NCI-H2081 (cell line): Measurements from ENCODE around the gene ARHGAP15.

Experiments used
- DNase-seq, 2 experiments: peaks; one replicate each; lab custom pipeline; 2025; lab: John Stamatoyannopoulos, UW

ARHGAP15 gene

DNA sequence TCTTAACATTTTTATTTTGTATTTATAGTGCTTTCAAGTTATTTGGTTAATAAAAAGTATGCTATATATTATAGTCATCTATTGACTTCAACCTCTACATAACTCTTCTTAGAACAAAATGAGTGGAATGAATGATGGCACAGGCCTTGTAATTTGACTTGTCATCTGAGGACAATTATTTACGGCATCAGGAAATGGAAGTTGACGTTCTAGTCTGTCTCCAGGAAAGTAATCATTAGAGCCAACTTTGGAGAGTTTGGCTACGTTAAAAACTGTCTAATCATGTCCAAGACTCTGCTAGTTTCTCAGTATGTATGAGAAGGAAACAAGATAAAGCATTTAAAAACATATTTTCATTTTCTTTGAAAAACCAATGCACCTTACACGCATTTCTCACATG is 353.6 kb downstream of the ARHGAP15 start:
- no peak for DNase-seq

GRCh38 chr2:143486976-143487375 is 357.8 kb downstream of the ARHGAP15 start:
- no peak for DNase-seq

DNA sequence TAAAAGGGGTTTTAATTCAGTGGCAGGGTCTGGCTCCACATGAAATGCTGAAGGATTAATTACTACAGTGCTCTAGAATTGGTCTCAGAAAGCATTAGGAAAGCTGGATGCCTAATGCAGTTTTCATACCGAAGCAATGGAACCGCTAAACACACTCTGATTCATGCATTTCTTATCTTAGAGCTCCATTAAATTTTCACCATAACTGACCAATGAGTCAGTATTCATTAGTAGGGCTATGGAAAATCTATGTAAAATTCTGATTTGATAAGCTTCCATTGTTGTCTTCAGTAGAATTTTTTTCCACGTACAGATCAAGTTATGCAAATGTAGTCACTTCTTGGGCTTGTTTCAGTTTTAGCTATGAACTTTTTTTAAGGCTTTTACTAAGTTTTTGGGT is 359.9 kb downstream of the ARHGAP15 start:
- no peak for DNase-seq

DNA sequence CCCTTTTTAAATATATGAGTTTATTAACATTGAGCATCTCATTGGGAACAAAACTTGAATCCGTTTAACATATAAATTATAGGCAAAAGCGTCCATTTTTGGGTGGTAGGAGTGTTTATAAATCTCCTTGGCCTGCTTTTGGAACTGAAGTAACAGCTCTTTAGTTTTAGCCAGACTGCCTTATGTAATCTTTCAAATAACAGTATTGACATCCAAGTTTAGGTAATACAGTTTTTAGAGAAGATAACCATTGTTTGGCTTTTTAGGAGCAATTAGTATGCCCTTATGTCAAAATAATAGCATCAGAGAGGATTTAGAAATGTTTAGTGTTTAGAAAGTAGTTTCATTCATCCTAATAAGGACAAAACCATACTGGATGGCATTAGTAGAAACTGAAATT is 361.9 kb downstream of the ARHGAP15 start:
- DNase-seq = no peak

DNA sequence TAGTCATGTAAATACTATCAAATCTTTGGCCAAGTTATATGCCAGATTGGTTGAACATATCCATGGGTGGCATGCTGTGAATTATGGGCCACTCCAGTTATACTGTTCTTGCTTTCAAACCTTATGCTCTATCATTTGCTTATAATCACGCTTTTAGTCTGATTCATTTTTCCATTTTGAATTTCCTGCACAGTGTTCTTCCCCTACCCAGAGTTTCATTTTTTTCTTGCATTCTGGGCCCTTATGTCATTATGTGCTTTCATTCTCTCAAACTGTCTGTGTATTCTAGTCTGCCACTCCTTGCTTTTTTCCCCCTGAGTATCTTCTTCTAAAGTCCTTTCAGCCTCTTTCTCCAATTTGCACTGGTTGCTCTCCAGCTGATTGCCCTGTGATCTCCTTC is 364.1 kb downstream of the ARHGAP15 start:
- no peak for DNase-seq

DNA sequence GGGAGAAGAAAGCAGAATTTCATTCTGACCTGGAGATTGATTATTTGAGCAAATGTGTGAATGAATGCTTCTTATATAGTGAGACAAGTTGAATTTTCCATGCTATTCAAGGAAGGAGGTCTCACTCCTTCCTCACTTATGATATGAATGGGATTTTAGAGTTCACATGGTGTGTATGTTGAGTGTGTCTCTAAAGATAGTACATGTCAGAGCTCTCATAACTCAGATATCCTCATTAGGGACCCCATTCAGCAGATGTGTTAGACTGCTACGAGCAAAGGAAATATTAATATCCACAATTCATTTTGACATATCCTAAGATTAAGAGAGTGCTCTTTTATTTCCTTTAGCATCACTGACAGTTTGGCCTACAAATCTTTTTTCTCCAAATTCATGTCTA is 368.5 kb downstream of the ARHGAP15 start:
- DNase-seq = no peak

- DNase-seq = no peak
Observed at GRCh38 chr2:143498496-143498895, 369.3 kb downstream of the ARHGAP15 start.

GRCh38 chr2:143499061-143499460 is 369.8 kb downstream of the ARHGAP15 start:
- DNase-seq = no peak

GRCh38 chr2:143501106-143501676 is 372.0 kb downstream of the ARHGAP15 start:
- DNase-seq = no peak

DNA sequence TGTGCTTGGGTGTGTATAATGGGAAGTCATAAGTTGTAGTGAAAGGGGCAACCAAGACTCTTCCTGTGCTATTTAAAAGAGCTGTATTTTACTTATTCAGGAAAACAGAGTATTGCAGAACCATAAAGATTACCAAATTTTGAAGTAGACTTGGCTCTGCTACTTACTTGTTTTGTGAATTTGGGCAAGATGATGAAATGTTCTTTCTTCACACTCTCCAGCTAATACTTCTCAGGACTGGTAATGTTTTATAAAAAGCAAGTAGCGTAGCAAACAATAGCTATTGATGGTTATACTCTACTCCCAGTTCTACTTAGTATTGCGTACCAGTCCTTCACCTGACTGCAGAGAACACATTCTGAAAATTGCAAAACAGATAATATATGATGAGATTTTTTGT is 374.1 kb downstream of the ARHGAP15 start:
- DNase-seq = no peak

DNA sequence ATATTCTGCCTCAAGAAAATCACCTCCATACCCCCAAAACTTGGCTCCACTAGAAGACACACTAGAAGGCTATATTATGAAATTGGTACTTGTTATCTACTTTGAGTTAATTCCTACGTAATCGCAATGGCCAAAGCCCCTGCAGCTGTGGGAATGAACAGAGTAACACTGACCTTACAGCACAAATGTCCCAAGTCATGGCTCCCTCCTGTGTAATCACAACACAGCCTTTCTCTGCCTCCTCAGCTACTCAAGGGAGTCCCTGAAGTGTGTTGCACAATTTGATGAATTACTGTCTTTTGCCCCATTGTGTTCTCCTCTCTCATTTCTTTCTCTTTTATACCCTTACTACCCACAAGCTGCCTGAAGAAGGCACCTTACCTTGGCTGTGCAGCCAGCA is 375.2 kb downstream of the ARHGAP15 start:
- no peak for DNase-seq

DNA sequence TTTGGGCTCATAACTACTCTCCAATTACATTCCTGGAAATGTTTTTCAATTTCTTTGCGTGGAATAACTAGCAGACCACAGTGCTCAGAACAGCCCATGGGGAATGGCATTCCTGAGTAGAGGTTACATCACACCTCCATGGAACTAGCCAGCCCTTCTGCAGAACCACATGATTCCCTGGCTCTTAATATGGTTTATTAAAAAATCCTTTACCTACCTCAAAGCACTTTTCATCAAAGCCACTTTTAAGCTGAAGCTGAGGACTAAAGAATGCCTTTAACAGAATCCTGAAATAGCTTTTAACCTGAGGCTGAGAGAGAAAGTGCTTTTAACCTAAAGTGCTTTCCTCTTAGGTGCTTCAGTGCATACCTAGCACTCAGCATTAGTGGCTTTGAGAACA is 376.3 kb downstream of the ARHGAP15 start:
- no peak for DNase-seq

- no peak for DNase-seq
Observed at GRCh38 chr2:143513081-143513480, 383.9 kb downstream of the ARHGAP15 start.

DNA sequence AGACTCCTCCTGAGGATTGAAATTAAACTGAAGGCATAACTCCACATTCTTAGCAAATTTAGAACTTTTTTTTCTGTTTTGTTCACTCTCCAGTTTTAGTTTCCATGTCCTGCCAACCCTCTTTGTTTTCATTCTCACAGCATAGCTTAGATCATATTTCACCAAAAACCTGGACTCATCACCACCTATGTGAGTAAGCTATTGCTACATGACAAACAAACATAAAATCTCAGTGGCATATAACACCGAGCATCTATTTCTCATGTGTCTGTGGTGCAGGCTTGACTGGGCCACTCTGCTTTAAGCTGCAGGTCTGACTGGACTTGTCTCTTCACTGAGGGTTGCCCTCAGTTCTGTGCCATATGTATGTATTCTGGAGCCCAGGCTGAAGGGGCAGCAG is 385.2 kb downstream of the ARHGAP15 start:
- DNase-seq = no peak

- DNase-seq = no peak
Observed at GRCh38 chr2:143515318-143515717, 386.1 kb downstream of the ARHGAP15 start.

- DNase-seq = no peak
Observed at GRCh38 chr2:143519521-143519920, 390.3 kb downstream of the ARHGAP15 start.

DNA sequence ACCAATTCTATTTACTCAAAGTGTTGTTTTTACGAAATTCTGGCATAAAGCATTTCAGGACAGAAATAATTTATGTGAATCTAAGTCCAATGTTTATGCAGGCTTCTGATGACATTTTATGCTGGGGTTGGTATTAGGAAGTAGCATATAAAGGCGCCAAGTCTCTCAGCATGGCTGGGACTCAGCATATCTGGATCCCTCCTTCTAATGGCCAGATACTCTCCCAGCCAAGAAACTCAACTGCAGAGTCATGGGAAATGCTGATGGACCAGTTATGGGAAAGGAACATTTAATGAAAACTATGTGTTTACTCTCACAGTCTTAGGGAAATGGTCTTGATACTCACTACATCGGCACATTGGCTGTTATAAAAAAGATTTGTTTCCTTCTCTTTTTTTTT is 392.2 kb downstream of the ARHGAP15 start:
- no peak for DNase-seq

DNA sequence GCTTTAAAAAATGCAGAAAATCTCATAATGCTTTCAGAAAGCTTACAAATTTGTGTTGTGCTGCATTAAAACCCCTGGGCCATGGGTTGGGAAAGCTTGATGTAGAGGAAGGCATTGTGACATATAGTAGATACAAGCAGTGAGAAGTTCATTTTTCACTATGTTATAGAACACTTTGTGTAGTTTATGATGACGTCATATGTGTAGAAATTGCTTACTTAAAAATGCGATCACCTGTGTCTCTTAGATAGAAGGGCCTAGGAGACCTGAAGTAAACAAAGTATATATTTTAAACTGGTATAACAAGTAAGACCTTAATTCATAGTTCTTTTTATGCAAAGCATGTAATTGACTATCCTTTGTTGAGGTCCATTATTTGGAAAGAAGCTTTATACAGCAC is 393.5 kb downstream of the ARHGAP15 start:
- DNase-seq = no peak

- DNase-seq = no peak
Observed at GRCh38 chr2:143524119-143524553, 394.9 kb downstream of the ARHGAP15 start.

- DNase-seq = no peak
Observed at GRCh38 chr2:143524559-143525401, 395.6 kb downstream of the ARHGAP15 start.

DNA sequence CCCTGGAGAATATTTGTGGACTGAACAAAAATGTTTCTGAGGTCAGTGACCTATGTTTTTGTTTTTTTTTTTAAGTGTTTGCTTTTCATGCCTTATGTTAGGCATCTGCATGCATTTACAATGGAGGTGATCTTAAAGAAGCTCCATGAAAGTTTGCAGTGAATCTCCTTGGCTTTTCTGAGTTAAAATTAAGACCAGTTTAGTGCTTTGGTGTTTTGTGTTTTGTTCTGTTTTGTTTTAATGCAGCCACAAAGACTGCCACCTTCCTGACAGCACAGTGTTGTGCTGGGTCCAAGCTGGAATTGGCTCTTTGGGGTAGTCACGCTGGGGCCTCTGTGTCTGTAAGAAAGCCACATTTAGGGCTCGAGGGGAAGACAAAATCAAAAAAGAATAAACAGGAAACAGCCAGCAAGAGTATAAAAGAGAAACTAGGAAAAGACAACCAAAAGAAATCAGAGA is 396.2 kb downstream of the ARHGAP15 start:
- DNase-seq = no peak

DNA sequence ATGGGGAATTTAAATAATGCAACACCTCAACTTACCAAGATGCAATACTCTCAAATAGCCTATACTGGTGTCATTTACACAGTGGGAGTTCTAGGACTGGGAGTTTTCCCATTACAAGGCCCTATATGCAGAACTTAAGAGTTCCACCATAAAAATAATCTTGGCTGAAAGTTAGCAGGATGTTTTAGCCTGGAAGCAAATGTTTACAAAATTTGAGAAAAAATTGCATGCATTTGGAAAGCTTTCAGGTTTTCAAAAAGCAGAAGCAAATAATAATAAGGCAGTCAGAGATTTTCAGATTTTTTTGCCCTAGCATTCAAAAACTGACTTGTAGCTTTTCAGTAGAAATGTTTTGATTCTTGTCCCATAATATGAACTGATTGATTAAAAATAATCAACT is 397.3 kb downstream of the ARHGAP15 start:
- no peak for DNase-seq

GRCh38 chr2:143528021-143528420 is 398.8 kb downstream of the ARHGAP15 start:
- no peak for DNase-seq
